ENCODE measurements around the gene DGKI.
"Not testable (repeated sequence)": the region's sequence is repeated elsewhere in the genome, so short reads cannot be mapped to it uniquely, and the experiment has no call there.

Gene DGKI

DNA sequence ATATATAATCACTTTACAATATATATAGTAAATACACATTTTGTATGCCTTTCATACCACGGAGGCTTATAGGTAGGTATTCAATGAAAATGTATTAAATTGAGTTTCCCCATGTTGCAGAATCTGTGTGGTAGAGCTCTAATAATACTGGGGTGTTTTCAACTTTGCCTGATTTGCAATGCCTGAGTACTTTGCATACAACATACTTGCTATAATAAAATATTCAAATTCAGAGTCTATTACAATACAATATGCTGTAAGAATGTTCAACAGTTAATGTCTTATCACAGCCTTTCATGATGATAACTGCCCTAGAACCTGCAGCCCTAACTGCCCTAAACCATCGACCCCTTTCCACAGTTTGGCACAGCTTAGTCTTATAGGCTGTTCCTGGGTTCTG is 114.6 kb downstream of the DGKI start:
- DNase-seq: no peak

DNA sequence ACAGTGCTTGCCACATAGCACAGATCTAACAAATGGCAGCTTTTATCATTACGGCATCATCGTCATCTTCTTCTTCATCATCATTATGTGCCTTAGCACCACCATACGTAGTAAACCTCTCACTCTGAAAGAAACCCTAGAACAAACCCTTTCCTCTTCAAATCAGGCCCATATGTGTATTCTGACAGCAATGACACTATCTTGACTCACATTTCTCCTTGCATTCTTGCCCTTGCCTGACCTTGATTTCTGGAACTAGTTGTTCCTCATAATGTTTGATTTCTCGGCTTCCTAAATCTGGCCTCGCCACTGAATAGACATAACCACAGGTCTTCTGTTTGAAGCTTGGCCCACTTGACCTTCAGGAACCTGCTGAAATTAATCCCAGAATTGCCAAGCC is 115.3 kb downstream of the DGKI start:
- no peak for DNase-seq

DNA sequence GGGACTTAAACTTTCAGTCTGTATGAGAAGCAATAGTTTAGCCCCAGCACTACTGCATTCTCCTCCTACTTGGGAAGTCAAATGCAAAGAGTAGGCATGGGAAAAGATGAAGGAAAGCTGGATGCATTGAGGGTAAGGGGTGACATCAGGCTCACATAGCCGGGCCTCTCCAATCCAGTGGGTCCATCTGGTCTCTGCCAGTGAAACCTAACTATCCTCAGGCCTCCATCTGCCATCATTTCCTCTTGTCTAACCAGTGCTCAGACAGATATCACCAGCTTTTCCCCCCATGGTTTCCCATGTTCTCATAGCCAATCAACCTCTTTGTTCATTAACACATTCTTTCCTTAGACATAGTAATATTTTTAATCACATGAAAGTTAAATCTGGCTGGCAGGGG is 118.3 kb downstream of the DGKI start:
- DNase-seq: no peak

DNA sequence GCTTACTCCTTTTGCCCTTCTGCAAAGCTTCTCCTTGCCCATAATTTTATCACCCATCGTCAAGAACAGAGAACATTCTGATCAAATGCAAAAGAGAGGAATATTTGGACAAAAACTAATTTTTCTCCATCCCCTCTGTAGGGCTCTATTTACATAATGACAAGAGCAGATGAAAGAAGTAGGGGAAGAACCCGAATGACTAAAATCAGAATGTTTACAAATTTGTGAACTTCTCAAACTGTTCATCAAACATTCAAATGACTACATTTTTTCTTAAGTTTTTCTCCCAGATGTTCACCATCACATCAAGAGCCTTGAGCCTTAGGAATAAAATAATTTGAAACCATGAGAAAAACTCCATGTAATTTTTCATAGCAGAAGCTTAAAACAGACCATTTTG is 119.4 kb downstream of the DGKI start:
- DNase-seq: no peak

DNA sequence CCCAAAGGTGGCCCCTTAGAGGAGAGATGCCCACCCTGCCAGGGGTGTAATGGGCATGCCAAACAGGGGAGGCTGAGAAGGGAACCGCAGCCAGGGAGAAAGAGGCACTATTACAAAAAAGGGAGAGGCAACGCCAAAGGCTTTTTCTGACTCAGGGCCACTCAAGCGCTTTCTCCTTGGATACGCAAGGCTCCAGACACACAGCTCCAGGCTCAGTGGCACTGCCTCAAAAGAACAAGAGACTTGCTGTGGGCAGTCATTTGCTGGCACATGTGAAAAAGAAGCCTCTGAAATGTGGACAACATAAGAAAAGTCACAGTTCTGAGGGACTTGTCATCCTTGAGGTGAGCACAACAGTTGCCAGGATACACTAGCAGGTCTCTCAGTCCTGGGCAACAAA is 128.4 kb downstream of the DGKI start:
- no peak for DNase-seq

DNA sequence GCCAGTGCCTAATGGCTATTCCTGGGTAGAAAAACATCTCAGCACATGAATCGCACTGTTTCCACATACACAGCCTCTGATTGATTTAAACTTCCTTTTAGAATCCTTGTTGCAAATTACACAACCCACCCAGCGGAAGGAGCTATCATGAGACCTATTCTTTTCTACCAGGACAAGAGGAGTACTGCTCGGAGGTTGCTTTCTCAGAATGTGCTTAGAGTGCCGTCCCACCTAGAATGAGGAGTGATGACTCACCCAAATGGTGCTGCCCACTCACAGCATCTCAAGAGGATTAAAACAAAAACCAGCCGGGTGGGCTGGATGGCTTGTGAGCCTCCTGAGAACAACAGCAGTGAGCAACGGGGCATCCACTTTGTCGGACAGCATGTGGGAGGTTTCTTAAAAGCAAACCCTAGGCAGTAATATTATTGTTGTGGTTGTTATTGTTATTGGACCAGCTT is 128.9 kb downstream of the DGKI start:
- no peak for DNase-seq

DNA sequence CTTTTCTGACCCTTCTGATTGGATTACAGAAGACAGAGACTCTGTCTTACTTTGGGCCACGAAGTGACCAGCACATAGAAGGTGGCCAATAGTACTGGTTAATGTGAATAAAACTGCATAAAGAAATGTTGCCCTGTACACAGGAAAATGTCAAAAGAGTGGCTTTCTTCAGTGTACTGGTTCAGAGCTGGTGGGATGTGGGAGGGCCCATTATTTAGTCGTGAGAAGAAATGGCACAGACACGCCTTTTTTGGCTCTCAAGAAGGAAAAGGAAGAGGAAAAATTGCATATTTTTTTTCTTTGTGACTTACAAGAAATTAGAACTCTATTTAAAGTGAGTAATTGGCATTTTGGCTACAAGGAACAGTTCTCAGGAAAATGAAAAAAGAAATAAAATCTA is 129.7 kb downstream of the DGKI start:
- DNase-seq: no peak

DNA sequence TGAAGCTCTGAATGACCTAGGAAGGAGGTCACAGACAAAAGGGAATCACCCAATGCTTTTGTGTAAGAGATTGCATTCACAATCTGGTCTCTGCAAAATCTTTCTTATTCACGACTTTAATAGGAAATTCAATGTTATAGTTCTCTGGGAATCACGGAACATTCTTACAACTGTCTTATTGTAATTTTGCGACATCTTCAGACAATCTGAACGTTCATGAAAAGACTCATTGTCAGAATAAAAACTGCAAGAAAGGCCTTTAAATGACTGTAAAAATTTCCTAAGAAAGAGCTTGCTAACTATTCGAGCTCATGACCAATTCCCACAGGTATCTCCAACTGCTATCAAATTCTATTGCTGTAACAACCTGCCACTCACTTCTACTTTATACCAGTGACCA is 130.7 kb downstream of the DGKI start:
- no peak for DNase-seq

DNA sequence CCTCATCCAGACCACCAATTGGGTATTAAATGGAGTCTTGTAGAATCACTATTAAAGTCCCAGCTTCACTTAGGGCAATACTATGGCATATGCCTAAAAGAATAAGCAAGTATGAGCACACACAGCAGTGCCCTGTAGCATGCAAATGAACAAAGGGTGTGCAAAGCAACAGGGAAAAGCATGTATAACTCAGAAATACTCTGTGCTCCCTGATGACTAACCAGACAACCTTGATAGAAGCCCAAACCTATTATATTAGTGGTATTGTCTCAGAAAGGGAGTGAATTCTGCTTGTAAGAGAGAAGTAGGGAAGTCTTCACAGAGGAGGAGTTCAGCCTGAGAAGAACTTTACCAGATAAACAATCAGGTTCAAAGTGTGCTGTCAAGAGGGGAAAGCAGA is 131.2 kb downstream of the DGKI start:
- DNase-seq: no peak

DNA sequence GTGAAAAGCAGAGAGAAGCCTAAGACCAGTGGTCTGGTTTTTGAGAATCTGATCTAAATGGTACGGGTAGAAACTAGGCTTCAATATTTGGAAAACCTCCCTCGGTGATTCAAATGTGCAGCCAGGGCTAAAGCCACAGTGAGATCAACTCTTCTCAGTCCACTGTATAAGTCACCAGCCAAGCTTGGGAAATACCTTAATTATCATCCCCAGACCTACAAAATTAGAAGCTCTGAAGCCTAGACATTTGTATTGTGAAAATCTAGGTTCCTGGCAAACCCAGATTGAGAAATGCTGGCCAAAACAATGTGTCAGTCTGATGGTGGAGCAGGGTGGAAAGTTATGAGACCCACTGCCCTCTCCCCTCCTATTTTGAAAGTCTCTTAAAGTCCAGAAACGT is 131.7 kb downstream of the DGKI start:
- no peak for DNase-seq

DNA sequence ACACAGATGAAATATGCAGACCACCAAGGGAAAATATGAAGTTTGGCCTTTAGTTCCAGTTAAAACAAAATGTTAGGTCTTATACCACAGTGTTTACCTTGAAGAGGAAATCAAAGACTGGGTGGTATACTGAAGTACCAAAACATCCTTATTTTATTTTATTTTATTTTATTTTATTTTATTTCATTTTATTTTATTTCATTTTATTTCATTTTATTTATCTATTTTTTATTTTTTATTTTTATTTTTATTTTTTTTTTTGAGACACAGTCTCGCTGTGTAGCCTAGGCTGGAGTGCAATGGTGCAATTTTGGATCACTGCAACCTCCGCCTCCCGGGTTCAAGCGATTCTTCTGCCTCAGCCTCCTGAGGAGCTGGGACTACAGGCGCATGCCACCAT is 140.4 kb downstream of the DGKI start:
- not testable (repeated sequence) for DNase-seq

DNA sequence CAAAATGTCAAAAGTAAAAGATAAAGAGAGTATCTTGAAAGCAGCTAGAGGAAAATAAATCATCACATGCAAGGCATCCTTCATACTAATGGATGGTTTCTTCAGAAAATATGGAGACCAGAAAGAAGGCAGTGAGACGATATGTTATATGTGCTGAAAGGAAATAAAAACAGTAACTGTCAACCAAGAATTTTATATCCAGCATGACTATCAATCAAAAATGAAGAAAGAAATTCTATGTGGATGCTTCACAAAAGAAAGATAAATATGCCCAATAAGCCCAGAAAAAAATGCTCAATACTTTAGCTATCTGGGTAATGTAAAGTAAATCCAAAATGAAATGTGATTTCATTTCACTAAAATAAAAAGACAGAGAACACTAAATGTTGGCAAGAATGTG is 142.1 kb downstream of the DGKI start:
- no peak for DNase-seq

DNA sequence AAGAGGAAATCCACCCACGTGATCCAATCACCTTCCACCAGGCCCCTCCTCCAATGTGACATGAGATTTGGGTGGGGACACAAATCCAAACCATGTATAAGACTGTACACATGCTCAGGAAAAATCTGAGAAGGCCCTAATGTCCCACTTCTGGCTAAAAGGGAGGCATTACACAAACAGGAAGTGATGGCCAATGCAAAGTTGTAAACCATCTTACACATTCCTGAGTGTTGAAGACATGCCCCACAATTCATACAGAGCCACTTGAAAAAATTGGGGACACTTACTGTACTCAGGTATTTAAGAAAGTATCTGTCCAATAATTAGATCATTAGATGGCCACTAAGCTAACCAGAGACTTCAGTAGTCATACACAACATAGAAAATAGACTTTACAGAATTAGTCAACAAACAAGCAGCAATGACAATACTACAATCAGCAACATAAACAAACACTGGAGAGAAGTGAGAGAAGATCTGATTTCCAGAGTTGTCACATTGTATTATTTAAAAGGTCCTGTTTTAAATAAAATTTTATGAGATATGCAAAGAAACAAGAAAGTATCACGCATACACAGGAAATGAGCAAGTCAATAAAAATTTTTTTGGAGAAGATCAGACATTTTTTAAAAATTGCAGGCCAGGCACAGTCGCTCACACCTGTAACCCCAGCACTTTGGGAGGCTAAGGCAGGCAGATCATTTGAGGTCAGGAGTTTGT is 143.3 kb downstream of the DGKI start:
- DNase-seq: no peak

DNA sequence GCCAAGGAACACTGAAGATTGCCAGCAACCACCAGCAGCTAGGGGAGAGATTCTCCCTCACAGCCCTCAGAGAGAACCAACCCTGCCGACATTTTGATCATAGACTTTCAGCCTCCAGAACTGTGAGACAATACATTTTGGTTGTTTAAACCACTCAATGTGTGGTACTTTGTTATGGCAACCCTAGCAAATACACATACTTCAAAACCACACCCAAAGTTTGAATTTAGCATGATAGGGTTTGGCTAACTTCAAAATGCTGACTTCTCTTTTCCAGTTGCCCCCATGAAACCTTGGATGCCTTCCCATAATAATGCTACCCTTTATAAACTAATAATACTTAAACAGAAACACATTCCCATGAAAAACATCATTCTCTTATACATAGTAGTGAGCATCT is 149.8 kb downstream of the DGKI start:
- DNase-seq: no peak

DNA sequence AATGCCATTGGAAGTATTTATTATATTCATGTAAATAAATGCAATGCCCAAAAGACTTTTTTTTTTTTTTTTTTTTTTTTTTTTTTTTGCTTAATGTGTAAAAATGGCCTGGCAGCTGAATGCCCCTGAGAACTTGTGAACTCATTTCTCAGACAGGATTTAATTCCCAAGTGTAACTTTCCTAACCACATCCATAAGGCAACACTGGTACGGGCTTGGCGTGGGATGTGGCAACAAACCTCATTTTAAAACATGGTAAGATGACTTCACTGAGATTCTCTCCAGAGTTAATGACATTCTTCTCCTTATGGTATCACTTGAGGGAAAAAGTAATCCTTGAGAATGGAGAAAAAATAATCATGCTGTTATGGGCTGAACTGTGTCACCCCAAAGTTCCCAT is 150.4 kb downstream of the DGKI start:
- DNase-seq: no peak

DNA sequence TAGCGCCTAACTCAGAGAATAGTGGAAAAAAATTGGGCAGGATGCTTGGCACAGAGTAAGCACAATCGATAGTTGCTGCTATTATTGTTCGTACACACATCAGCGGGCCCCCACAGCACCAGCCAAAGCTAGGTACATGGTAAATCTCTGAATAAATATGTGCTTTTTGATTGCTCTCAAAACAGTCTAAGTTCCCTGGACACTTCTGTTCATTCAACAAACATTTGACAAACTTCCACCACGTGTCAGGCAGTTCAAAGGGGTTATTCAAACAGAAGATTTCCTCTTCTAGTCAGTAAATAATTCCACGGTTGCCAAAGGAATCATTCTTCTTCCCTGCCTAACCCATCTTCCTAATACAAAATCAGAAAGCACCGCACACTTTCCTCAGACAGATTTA is 150.8 kb downstream of the DGKI start:
- DNase-seq: no peak

DNA sequence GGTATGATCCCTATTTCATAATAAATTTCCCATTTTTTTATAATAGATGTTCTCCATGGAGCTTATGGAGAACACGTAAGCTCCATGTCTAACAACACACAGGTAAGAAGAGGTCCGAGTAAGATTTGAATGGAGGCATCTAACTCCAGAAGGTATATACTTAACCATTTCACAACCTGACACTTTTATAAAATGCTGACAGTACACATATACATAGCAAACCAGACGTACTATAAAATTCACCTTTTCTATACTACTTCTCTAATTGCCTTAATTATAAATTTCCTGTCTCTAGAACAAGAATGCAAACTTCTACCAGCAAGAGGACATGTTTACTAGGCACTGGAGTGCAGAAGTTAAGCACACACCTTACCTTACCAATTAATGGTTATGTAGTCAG is 151.3 kb downstream of the DGKI start:
- DNase-seq: no peak

DNA sequence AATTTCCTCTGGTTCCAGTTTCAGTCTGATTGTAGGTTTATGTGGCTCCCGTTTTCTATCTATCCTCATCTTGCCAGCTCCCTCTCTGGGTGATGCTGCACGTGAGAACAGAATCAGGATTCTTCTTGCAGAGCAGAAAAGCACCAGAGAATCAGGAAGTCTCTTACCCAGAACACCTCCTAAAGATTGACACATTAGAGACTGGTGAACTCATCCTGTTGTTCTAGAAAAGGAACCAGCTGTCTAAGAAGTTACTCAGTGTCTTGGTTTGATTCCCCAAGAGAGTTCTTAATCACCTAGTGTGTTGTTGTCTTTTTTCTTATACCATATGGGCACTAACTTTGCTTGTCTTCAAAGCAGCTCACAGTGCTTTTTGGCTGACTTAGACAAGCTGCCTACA is 152.4 kb downstream of the DGKI start:
- no peak for DNase-seq

DNA sequence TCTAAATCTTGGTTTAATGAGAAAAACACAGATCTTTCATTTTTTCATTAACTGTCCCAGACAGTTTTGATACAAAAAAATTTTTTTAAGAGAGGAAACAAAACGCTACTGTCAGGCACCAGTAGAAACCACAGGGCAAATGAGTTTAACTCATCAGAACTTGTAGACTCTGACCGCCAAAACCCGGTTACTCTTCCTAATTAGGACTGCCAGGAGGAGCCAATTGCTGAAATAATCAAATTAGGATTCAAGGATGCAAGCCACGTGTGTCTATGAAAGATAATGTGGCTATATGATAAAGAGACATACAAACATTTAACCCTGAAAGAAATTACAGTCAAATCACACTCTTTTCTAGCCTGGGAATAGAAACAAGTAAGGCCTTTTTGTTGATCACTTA is 154.4 kb downstream of the DGKI start:
- DNase-seq: no peak

DNA sequence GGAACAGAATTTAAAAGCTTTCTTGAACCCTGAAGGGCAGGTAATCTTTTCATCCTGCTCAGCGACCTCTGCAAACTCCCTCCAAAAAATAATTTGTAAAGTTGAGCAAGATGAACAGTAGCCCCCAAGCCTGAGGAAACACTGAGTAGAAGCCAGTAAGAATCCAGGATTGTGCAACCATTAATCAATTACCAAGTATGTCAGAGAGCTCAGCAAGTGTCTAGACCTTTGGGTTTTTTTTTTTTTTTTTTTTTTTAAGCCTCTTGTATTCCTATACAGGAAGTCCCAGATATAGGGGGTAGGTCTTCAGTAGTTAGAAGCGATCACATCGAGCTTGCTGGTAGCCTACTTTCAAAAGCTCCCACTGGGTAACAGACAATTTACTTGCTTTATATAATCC is 155.2 kb downstream of the DGKI start:
- no peak for DNase-seq

DNA sequence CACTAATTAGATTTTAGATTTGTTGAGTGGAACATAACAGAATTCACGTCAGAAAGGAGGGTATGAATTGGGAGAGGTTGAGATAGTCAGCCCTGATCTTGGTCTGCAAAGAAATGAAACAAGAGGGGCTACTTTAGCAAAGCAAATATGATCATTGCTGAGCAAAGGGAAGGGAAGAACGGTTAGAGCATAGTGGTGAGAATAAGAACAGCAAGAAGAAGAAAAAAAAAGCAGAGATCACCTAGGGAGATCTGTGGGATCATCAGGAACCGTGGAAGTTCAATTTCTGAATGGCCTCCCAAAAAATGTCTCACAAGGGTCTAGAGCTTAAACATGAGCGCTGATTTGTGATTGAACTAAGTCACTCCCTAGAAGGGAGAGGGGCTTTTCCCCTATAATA is 156.1 kb downstream of the DGKI start:
- DNase-seq: no peak

DNA sequence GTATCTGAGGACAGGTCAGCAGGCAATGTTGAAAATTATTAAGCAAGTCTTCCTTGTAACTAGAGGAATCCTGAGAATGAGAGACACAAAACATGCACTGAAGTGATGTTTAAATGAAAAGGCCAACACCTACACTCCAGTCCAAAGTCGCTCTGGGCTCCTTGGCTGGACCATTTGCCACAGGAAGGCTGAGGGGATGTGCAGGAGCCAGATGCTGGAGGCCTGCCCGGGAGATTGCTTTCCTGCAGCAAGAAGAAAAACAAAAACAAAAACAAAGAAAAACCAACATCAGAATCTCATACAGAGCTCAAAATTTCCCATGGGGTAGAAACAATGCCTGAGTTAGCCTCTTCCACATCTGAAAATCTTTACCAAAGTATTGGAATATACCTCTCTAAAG is 157.0 kb downstream of the DGKI start:
- DNase-seq: no peak

DNA sequence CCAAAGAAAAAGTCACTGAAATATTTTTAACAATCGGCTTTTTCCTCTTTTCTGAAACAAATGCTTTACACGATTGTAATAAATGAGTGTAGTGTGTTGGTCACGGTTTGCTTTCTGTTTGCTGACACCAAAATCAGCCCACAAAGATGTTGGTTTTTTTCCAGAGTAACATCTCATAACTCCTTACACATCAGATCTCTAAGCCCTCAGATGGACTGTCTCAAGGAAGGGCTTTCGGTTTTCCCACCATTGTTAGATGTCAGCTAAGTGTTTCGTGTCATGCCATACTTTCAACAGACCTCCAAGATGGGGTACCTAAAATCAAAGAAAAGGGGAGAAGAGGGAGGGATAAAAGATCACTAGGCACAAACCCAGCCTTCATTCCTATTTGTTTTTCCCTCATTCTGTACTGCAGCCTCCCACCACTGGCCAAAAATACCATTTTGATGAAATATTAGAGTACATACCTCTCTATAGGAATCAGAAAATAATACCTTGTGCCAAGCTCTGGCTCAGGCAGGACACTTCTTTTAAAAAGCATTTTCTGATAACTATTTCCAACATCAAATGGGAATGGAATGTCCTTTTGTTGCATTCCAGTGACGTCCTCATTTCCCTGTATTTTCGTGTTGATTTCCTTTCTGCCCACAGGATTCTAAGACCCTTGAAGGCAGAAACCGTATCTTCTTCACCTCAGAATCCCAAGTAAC is 159.1 kb downstream of the DGKI start:
- DNase-seq: no peak

DNA sequence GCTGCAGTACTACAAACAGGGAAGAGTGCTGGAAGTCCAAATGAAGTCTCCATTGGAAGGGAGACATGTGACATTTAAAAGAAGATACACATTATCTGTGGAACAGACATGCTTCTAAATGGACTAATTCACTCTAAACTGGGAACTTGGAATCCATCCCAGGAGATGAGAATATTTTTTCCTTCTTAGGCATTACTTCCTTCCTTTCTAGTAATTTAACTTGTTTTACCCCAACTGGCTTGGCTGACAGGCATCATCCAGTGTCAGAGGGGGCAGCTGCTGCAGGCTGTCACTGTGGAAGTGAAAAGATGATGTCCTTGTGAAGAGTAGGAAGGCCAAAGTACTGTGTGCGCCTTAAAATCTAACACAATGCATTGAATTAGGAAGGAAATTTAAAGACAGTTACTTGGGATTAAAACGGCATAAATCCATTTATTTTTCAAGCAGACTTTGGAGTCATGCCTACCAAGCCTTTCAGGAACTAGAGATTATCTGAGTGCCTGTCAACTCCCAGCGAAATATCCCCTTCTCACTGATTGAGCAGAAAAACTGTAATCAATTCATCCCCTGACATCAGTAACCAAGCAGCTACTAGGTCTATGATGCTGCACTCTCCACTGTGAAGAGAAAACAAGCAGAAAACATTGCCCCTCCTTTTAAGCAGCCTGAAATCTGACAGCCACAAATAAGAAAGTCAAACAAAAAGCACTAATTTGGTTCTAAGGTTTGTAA is 161.2 kb downstream of the DGKI start:
- DNase-seq: no peak
